ENCODE data around the gene ZBP1.

Gene ZBP1

GRCh38 chr20:57648878-57649616 is 28.8 kb upstream of the ZBP1 start:
- no peak overlapping the region for H3K23ac ChIP-seq (ENCODE audit: low read length in 2 of 2)
- WGBS: 91% methylated on average over 15 of the region's 15 CpGs
- H2BK15ac ChIP-seq (ENCODE audit: low read depth, poor library complexity, severe bottlenecking): no peak overlapping the region
- peaks cover 5 to 30% of the 10 kb centered on the region in 2 experiments for H3K27me3 ChIP-seq (ENCODE audit: control insufficient read depth in 1 of 2, insufficient read depth in 1 of 2, low read length in 2 of 2)
- no peak overlapping the region for H2BK12ac ChIP-seq (ENCODE audit: low read length in 2 of 2)
- H2BK120ac ChIP-seq (ENCODE audit: low read depth, low read length): no peak overlapping the region
- no peak overlapping the region for H3K18ac ChIP-seq (ENCODE audit: low read depth in 1 of 2, low read length in 2 of 2)
- no peak overlapping the region for H3K4me3 ChIP-seq (ENCODE audit: insufficient read depth in 1 of 2, low read depth in 1 of 2, low read length in 2 of 2)
- H2BK5ac ChIP-seq (ENCODE audit: low read depth, low read length, poor library complexity, severe bottlenecking): no peak overlapping the region
- H3K79me1 ChIP-seq (replicated peaks; ENCODE audit: low read length, poor library complexity, severe bottlenecking): no peaks in the 10 kb centered on the region
- no peak overlapping the region for H2AK5ac ChIP-seq (ENCODE audit: low read length, severe bottlenecking)
- no peak overlapping the region for H2AFZ ChIP-seq (ENCODE audit: low read depth, low read length)
- no peaks in the 10 kb centered on the region for H3K4me1 ChIP-seq (ENCODE audit: control insufficient read depth, insufficient read depth, low read depth, low read length)
- no peak overlapping the region for H4K8ac ChIP-seq (ENCODE audit: low read length)
- no peak overlapping the region for H3K9ac ChIP-seq (ENCODE audit: low read length)
- H3K36me3 ChIP-seq (ENCODE audit: control insufficient read depth in 1 of 2, insufficient read depth in 2 of 2, low read depth in 1 of 2, low read length in 2 of 2): peaks cover 0 to 34% of the 10 kb centered on the region in 2 experiments
- no peak overlapping the region for H3K27ac ChIP-seq (ENCODE audit: low read length, poor library complexity, severe bottlenecking)
- no peaks in the 10 kb centered on the region for H3K9me3 ChIP-seq (ENCODE audit: control insufficient read depth, low read length)
- no peak for DNase-seq
- no peak overlapping the region for H4K91ac ChIP-seq (ENCODE audit: low read length)
- no peak overlapping the region for H3K14ac ChIP-seq (ENCODE audit: low read length in 2 of 2)
- H3K4me2 ChIP-seq (ENCODE audit: low read length, poor library complexity, severe bottlenecking): no peak overlapping the region
- no peak overlapping the region for H3K4ac ChIP-seq (ENCODE audit: low read depth in 1 of 2, low read length in 2 of 2)

GRCh38 chr20:57647933-57648785 is 27.9 kb upstream of the ZBP1 start:
- no peak overlapping the region for H3K14ac ChIP-seq (ENCODE audit: low read length in 2 of 2)
- H3K23ac ChIP-seq (ENCODE audit: low read length in 2 of 2): no peak overlapping the region
- no peak overlapping the region for H3K4me3 ChIP-seq (ENCODE audit: insufficient read depth in 1 of 2, low read depth in 1 of 2, low read length in 2 of 2)
- H3K4me2 ChIP-seq (ENCODE audit: low read length, poor library complexity, severe bottlenecking): no peak overlapping the region
- H3K27ac ChIP-seq (ENCODE audit: low read length, poor library complexity, severe bottlenecking): no peak overlapping the region
- WGBS: 85% methylated on average over 23 of the region's 23 CpGs
- H4K8ac ChIP-seq (ENCODE audit: low read length): no peak overlapping the region
- H4K91ac ChIP-seq (ENCODE audit: low read length): no peak overlapping the region
- no peak overlapping the region for H2BK15ac ChIP-seq (ENCODE audit: low read depth, poor library complexity, severe bottlenecking)
- H2AK5ac ChIP-seq (ENCODE audit: low read length, severe bottlenecking): no peak overlapping the region
- no peak overlapping the region for H3K4ac ChIP-seq (ENCODE audit: low read depth in 1 of 2, low read length in 2 of 2)
- H3K79me1 ChIP-seq (replicated peaks; ENCODE audit: low read length, poor library complexity, severe bottlenecking): no peaks in the 10 kb centered on the region
- no peak for DNase-seq
- peaks cover 13 to 30% of the 10 kb centered on the region in 2 experiments for H3K27me3 ChIP-seq (ENCODE audit: control insufficient read depth in 1 of 2, insufficient read depth in 1 of 2, low read length in 2 of 2)
- no peak overlapping the region for H2BK12ac ChIP-seq (ENCODE audit: low read length in 2 of 2)
- no peak overlapping the region for H3K18ac ChIP-seq (ENCODE audit: low read depth in 1 of 2, low read length in 2 of 2)
- H3K9ac ChIP-seq (ENCODE audit: low read length): no peak overlapping the region
- H3K9me3 ChIP-seq (ENCODE audit: control insufficient read depth, low read length): peaks cover 4% of the 10 kb centered on the region
- no peak overlapping the region for H2AFZ ChIP-seq (ENCODE audit: low read depth, low read length)
- no peak overlapping the region for H2BK5ac ChIP-seq (ENCODE audit: low read depth, low read length, poor library complexity, severe bottlenecking)
- H3K4me1 ChIP-seq (ENCODE audit: control insufficient read depth, insufficient read depth, low read depth, low read length): no peaks in the 10 kb centered on the region
- no peak overlapping the region for H2BK120ac ChIP-seq (ENCODE audit: low read depth, low read length)
- H3K36me3 ChIP-seq (ENCODE audit: control insufficient read depth in 1 of 2, insufficient read depth in 2 of 2, low read depth in 1 of 2, low read length in 2 of 2): peaks cover 0 to 27% of the 10 kb centered on the region in 2 experiments

GRCh38 chr20:57647006-57647932 is 27.0 kb upstream of the ZBP1 start:
- peaks cover 0 to 18% of the 10 kb centered on the region in 2 experiments for H3K36me3 ChIP-seq (ENCODE audit: control insufficient read depth in 1 of 2, insufficient read depth in 2 of 2, low read depth in 1 of 2, low read length in 2 of 2)
- 72% methylated on average over 11 of the region's 12 CpGs for WGBS
- H3K23ac ChIP-seq (ENCODE audit: low read length in 2 of 2): no peak overlapping the region
- no peak overlapping the region for H2BK120ac ChIP-seq (ENCODE audit: low read depth, low read length)
- no peak overlapping the region for H3K27ac ChIP-seq (ENCODE audit: low read length, poor library complexity, severe bottlenecking)
- H3K14ac ChIP-seq (ENCODE audit: low read length in 2 of 2): no peak overlapping the region
- H3K79me1 ChIP-seq (replicated peaks; ENCODE audit: low read length, poor library complexity, severe bottlenecking): no peaks in the 10 kb centered on the region
- H2BK12ac ChIP-seq (ENCODE audit: low read length in 2 of 2): no peak overlapping the region
- peaks cover 7% of the 10 kb centered on the region for H3K9me3 ChIP-seq (ENCODE audit: control insufficient read depth, low read length)
- H4K91ac ChIP-seq (ENCODE audit: low read length): peak overlapping the region; percentile 27
- H2BK15ac ChIP-seq (ENCODE audit: low read depth, poor library complexity, severe bottlenecking): peak overlapping the region; percentile 23
- peaks cover 13 to 30% of the 10 kb centered on the region in 2 experiments for H3K27me3 ChIP-seq (ENCODE audit: control insufficient read depth in 1 of 2, insufficient read depth in 1 of 2, low read length in 2 of 2)
- no peaks in the 10 kb centered on the region for H3K4me1 ChIP-seq (ENCODE audit: control insufficient read depth, insufficient read depth, low read depth, low read length)
- H2AK5ac ChIP-seq (ENCODE audit: low read length, severe bottlenecking): no peak overlapping the region
- no peak overlapping the region for H2BK5ac ChIP-seq (ENCODE audit: low read depth, low read length, poor library complexity, severe bottlenecking)
- DNase-seq: no peak
- no peak overlapping the region for H2AFZ ChIP-seq (ENCODE audit: low read depth, low read length)
- no peak overlapping the region for H3K18ac ChIP-seq (ENCODE audit: low read depth in 1 of 2, low read length in 2 of 2)
- H3K4ac ChIP-seq (ENCODE audit: low read depth in 1 of 2, low read length in 2 of 2): no peak overlapping the region
- H4K8ac ChIP-seq (ENCODE audit: low read length): no peak overlapping the region
- no peak overlapping the region for H3K4me3 ChIP-seq (ENCODE audit: insufficient read depth in 1 of 2, low read depth in 1 of 2, low read length in 2 of 2)
- H3K9ac ChIP-seq (ENCODE audit: low read length): no peak overlapping the region
- H3K4me2 ChIP-seq (ENCODE audit: low read length, poor library complexity, severe bottlenecking): no peak overlapping the region

All from mesenchymal stem cell (in vitro differentiated cells and primary cell).